Measurements from ENCODE around the gene PCYT2. TPM values are rescaled to one million over a fixed set of nuclear protein-coding genes. Genes with fewer than 3 reads are reported as not detected.

PCYT2 gene
- total and polyA plus RNA-seq, 10 of the 15 experiments (the other 5 are each of a cell fraction or from before 2014, with no cell fraction given), result 0.63 to 72.0 (median 45.0) TPM

- Histone ChIP-seq H3K27ac (ENCODE audit: control insufficient read depth, insufficient read depth) (peak overlapping the region; percentile 74), H2AFZ (ENCODE audit: control insufficient read depth, low read depth, low read length) (no peak overlapping the region), H3K36me3 (ENCODE audit: control insufficient read depth in 2 of 2, insufficient read depth in 2 of 2, low read length in 1 of 2) (peaks cover 21 to 23% of the 10 kb centered on the region in 2 experiments; a peak in 3 of 4 replicates), H3K27me3 (replicated peaks in 1 of 2; ENCODE audit: control insufficient read depth in 2 of 2, insufficient read depth in 2 of 2, low read length in 1 of 2) (no peaks in the 10 kb centered on the region), H3K9me3 (replicated peaks; ENCODE audit: control insufficient read depth, insufficient read depth, low read length) (no peaks in the 10 kb centered on the region), H3K4me2 (ENCODE audit: control insufficient read depth, insufficient read depth) (peak overlapping the region; percentile 97), H3K79me2 (ENCODE audit: control insufficient read depth, insufficient read depth, low read length) (peaks cover 52% of the 10 kb centered on the region), H3K4me1 (ENCODE audit: control insufficient read depth, insufficient read depth, low read length) (peaks cover 30% of the 10 kb centered on the region), H4K20me1 (ENCODE audit: control insufficient read depth, insufficient read depth) (0 out of 2 replicates have a peak, but pooled peaks cover 3% of the 10 kb centered on the region), H3K4me3 (peak overlapping the region; percentile 91), H3K9ac (ENCODE audit: control insufficient read depth, insufficient read depth, low read length) (peak overlapping the region; percentile 98)
- CTCF ChIA-PET, result no interaction called here
- DNase-seq (ENCODE audit: low read depth, low spot score), result no peak
- no peak for TF ChIP-seq EP300 (IDR thresholded peaks at IDR 0.05; ENCODE audit: borderline replicate concordance in 1 of 2, control insufficient read depth in 1 of 2, low read depth in 2 of 2, low read length in 2 of 2)
- TF ChIP-seq BACH1 (IDR thresholded peaks at IDR 0.05; ENCODE audit: borderline replicate concordance), result 0 out of 2 replicates have a peak, but pooled peaks have one; percentile 24
- TF ChIP-seq ZNF687 (IDR thresholded peaks at IDR 0.05), result no peak
- TF ChIP-seq MEF2A (IDR thresholded peaks at IDR 0.05; ENCODE audit: insufficient read depth, low read depth, low read length), result no peak
- TF ChIP-seq PAX5 (IDR thresholded peaks at IDR 0.05; ENCODE audit: borderline replicate concordance, low read depth, low read length), result no peak
- TF ChIP-seq MTA2 (IDR thresholded peaks at IDR 0.05; ENCODE audit: low read depth), result no peak
- TF ChIP-seq, protein P1, sequence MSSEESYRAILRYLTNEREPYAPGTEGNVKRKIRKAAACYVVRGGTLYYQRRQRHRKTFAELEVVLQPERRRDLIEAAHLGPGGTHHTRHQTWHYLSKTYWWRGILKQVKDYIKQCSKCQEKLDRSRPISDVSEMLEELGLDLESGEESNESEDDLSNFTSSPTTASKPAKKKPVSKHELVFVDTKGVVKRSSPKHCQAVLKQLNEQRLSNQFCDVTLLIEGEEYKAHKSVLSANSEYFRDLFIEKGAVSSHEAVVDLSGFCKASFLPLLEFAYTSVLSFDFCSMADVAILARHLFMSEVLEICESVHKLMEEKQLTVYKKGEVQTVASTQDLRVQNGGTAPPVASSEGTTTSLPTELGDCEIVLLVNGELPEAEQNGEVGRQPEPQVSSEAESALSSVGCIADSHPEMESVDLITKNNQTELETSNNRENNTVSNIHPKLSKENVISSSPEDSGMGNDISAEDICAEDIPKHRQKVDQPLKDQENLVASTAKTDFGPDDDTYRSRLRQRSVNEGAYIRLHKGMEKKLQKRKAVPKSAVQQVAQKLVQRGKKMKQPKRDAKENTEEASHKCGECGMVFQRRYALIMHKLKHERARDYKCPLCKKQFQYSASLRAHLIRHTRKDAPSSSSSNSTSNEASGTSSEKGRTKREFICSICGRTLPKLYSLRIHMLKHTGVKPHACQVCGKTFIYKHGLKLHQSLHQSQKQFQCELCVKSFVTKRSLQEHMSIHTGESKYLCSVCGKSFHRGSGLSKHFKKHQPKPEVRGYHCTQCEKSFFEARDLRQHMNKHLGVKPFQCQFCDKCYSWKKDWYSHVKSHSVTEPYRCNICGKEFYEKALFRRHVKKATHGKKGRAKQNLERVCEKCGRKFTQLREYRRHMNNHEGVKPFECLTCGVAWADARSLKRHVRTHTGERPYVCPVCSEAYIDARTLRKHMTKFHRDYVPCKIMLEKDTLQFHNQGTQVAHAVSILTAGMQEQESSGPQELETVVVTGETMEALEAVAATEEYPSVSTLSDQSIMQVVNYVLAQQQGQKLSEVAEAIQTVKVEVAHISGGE (CRISPR knock-in tag; IDR thresholded peaks at IDR 0.05), result 0 out of 2 replicates have a peak, but pooled peaks have one; percentile 32
- peak; percentile 40; the same call in 1 of the 2 replicates for TF ChIP-seq RUNX3 (IDR thresholded peaks at IDR 0.05; ENCODE audit: low read length)
- TF ChIP-seq CREB1 (IDR thresholded peaks at IDR 0.05; ENCODE audit: low read depth), result no peak
- TF ChIP-seq MXI1 (IDR thresholded peaks at IDR 0.05; ENCODE audit: low read depth, low read length), result 0 out of 2 replicates have a peak, but pooled peaks have one; percentile 12
- TF ChIP-seq TCF7 (IDR thresholded peaks at IDR 0.05; ENCODE audit: borderline replicate concordance), result no peak
- no peak for TF ChIP-seq BMI1 (IDR thresholded peaks at IDR 0.05; ENCODE audit: borderline replicate concordance)
- TF ChIP-seq, protein P2, sequence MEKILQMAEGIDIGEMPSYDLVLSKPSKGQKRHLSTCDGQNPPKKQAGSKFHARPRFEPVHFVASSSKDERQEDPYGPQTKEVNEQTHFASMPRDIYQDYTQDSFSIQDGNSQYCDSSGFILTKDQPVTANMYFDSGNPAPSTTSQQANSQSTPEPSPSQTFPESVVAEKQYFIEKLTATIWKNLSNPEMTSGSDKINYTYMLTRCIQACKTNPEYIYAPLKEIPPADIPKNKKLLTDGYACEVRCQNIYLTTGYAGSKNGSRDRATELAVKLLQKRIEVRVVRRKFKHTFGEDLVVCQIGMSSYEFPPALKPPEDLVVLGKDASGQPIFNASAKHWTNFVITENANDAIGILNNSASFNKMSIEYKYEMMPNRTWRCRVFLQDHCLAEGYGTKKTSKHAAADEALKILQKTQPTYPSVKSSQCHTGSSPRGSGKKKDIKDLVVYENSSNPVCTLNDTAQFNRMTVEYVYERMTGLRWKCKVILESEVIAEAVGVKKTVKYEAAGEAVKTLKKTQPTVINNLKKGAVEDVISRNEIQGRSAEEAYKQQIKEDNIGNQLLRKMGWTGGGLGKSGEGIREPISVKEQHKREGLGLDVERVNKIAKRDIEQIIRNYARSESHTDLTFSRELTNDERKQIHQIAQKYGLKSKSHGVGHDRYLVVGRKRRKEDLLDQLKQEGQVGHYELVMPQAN (conservative IDR thresholded peaks at IDR 0.05), result no peak
- no peak for FAIRE-seq
- intact Hi-C loops (cut with micrococcal nuclease; ENCODE audit: unreplicated experiment), result loop anchor here (2.0 kb wide), 1 partner anchor 18 kb away; no protein-coding TSS in a partner anchor
- BruUV-seq (replicated peaks), result no TSS peak
- POLR2A ChIA-PET, result interaction anchor here (0.9 kb wide), 1 partner anchor 19 kb away, joined by 4 read pairs; no protein-coding TSS in a partner anchor
- in situ Hi-C loops (cut with MboI), result no loop called here
- ATAC-seq, result no peak
- WGBS (ENCODE audit: insufficient coverage, insufficient replicate concordance, low lambda C conversion rate, missing lambda C conversion rate), result 3% methylated on average over 57 of the region's 69 CpGs
- SMC1A ChIA-PET (ENCODE audit: uncharacterized antibody, unreplicated experiment), result no interaction called here
- RAD21 ChIA-PET (ENCODE audit: unreplicated experiment), result no interaction called here
These were observed 20.5 kb downstream of the PCYT2 start for GRCh38 chr17:81890447-81891302.

Data from GM12878 (cell line).